Measurements from ENCODE around the gene STXBP5. TPM values are rescaled to one million over a fixed set of nuclear protein-coding genes. Genes with fewer than 3 reads are reported as not detected.
A peak's percentile ranks its signal among the peaks of the same experiment; 100 is the strongest.

STXBP5 gene
- total RNA-seq (28.2 and 30.3 TPM in 2 replicates), polyA plus RNA-seq (10.3 and 11.1 TPM in 2 replicates)

DNA sequence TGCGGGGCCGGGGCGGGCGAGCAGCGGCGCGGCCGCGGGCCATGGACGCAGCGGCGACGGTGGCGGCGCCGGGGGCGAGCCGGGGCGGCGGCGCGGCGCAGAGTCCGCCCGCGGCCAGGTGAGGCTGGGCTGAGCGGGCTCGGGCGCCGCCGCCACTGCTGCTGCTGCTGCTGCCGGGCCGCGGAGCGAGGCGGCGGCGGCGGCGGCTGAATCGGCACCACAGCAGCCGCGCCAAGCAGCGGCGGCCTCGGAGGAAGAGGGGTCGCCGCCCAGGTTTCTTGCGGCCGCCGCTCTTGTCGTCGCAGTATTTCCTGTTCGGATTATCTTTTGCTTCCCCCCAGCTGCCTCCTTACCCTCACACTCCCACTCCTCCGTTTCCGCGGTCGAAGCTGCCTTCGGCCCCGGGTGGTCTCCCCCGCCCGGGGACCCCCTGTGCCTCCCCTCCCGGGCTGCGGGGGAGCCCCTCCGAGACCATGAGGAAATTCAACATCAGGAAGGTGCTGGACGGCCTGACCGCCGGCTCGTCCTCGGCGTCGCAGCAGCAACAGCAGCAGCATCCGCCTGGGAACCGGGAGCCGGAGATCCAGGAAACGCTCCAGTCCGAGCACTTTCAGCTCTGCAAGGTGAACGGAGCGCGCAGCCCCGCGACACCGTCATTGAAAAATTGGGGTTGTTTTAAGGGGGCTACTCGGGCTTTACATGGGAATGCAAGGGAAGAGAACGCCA lies at the start of gene STXBP5:
Gene STXBP5 (plus strand): TSS at position 358 of the 726 bp plus-strand sequence. CDS start 116 bp downstream, at position 474.
- no peaks in the 10 kb centered on the region for H3K27me3 ChIP-seq
- peaks cover 50% of the 10 kb centered on the region for H3K79me2 ChIP-seq
- no peaks in the 10 kb centered on the region for H3K9me2 ChIP-seq (replicated peaks; ENCODE audit: insufficient read depth)
- peaks cover 11% of the 10 kb centered on the region for H4K20me1 ChIP-seq (ENCODE audit: insufficient read depth, poor library complexity, severe bottlenecking)
- peak within 1 kb of the TSS; percentile 98 for H3K27ac ChIP-seq
- H3K36me3 ChIP-seq (replicated peaks; ENCODE audit: insufficient read depth, low read depth) = no peaks in the 10 kb centered on the region
- peak within 1 kb of the TSS; percentile 98 for H2AFZ ChIP-seq
- DNase-seq (ENCODE audit: low spot score) = peak; percentile 73
- peaks cover 20% of the 10 kb centered on the region for H3K4me1 ChIP-seq (ENCODE audit: insufficient read depth)
- peak within 1 kb of the TSS; percentile 97 for H3K4me2 ChIP-seq
- under 1% methylated on average over 32 of the region's 85 CpGs for WGBS (ENCODE audit: low lambda C conversion rate, missing lambda C conversion rate)
- H3K4me3 ChIP-seq = peak within 1 kb of the TSS; percentile 88
- H3K9me3 ChIP-seq (ENCODE audit: low read depth) = no peaks in the 10 kb centered on the region
- TF ChIP-seq, protein P1, sequence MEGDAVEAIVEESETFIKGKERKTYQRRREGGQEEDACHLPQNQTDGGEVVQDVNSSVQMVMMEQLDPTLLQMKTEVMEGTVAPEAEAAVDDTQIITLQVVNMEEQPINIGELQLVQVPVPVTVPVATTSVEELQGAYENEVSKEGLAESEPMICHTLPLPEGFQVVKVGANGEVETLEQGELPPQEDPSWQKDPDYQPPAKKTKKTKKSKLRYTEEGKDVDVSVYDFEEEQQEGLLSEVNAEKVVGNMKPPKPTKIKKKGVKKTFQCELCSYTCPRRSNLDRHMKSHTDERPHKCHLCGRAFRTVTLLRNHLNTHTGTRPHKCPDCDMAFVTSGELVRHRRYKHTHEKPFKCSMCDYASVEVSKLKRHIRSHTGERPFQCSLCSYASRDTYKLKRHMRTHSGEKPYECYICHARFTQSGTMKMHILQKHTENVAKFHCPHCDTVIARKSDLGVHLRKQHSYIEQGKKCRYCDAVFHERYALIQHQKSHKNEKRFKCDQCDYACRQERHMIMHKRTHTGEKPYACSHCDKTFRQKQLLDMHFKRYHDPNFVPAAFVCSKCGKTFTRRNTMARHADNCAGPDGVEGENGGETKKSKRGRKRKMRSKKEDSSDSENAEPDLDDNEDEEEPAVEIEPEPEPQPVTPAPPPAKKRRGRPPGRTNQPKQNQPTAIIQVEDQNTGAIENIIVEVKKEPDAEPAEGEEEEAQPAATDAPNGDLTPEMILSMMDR (IDR thresholded peaks at IDR 0.05; ENCODE audit: poor library complexity) = no peak
- TF ChIP-seq EZH2 (IDR thresholded peaks at IDR 0.05; ENCODE audit: borderline replicate concordance) = no peak
- no peak for TF ChIP-seq EZH2phosphoT487 (IDR thresholded peaks at IDR 0.05; ENCODE audit: low read depth, severe bottlenecking, unreplicated experiment)

DNA sequence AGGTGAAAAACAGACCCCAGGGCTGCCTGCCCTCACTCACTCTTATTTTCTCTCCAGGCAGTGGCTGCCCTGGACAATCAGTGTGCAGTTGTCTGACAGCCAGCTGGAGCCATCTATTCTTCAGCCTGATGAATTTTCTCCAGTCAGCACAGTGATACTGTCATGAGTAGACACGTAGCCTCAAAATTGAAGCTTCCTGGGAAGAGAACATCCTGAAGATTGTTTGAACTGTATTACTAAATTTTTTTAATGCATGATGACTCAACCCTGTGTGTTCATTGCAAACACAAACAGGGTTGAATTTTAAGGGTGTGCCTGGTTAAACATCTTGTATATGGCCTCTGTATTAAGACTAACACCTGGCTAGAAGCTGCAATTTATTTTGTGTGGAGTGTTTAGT lies 49.8 kb upstream of the STXBP5 start:
- DNase-seq (ENCODE audit: low spot score) = peak; percentile 24
- H3K4me2 ChIP-seq = no peak overlapping the region
- no peaks in the 10 kb centered on the region for H4K20me1 ChIP-seq (ENCODE audit: insufficient read depth, poor library complexity, severe bottlenecking)
- WGBS (ENCODE audit: low lambda C conversion rate, missing lambda C conversion rate) = 50% methylated on average over 1 of the region's 1 CpG
- H3K4me1 ChIP-seq (ENCODE audit: insufficient read depth) = peaks cover 12% of the 10 kb centered on the region
- H3K9me2 ChIP-seq (replicated peaks; ENCODE audit: insufficient read depth) = no peaks in the 10 kb centered on the region
- peak overlapping the region; percentile 65 for H3K27ac ChIP-seq
- no peak overlapping the region for H2AFZ ChIP-seq
- H3K9me3 ChIP-seq (ENCODE audit: low read depth) = no peaks in the 10 kb centered on the region
- no peaks in the 10 kb centered on the region for H3K27me3 ChIP-seq
- no peak overlapping the region for H3K4me3 ChIP-seq
- TF ChIP-seq EZH2phosphoT487 (IDR thresholded peaks at IDR 0.05; ENCODE audit: low read depth, severe bottlenecking, unreplicated experiment) (no peak), EZH2 (IDR thresholded peaks at IDR 0.05; ENCODE audit: borderline replicate concordance) (no peak)
- TF ChIP-seq, protein P1 (IDR thresholded peaks at IDR 0.05; ENCODE audit: poor library complexity) = no peak
- H3K36me3 ChIP-seq (replicated peaks; ENCODE audit: insufficient read depth, low read depth) = no peaks in the 10 kb centered on the region
- no peaks in the 10 kb centered on the region for H3K79me2 ChIP-seq

DNA sequence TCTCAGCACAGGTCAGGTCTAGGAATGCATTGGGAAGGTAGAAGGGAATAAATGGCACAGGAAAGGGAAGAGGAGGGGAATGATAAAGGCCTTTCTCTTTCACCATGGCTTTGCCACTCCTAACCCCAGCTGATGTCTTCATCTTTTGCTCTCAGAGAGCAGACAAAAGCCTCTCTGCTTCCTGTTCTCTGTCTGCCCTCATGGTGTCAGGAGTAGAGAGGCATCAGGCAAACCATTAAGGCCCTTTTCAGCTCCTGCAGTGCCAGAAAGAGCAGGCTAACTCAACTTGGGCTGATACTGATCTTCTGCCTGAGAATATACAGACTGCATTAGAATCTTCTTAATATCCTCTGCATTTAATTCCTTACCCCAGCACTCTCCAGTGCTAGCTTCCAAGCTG lies 48.0 kb upstream of the STXBP5 start:
- H3K27me3 ChIP-seq = no peaks in the 10 kb centered on the region
- no peaks in the 10 kb centered on the region for H3K9me3 ChIP-seq (ENCODE audit: low read depth)
- H3K4me2 ChIP-seq = no peak overlapping the region
- no peaks in the 10 kb centered on the region for H4K20me1 ChIP-seq (ENCODE audit: insufficient read depth, poor library complexity, severe bottlenecking)
- peaks cover 9% of the 10 kb centered on the region for H3K4me1 ChIP-seq (ENCODE audit: insufficient read depth)
- no peaks in the 10 kb centered on the region for H3K79me2 ChIP-seq
- DNase-seq (ENCODE audit: low spot score) = no peak
- H3K9me2 ChIP-seq (replicated peaks; ENCODE audit: insufficient read depth) = no peaks in the 10 kb centered on the region
- no peak overlapping the region for H2AFZ ChIP-seq
- no peak overlapping the region for H3K4me3 ChIP-seq
- TF ChIP-seq, protein P1 (IDR thresholded peaks at IDR 0.05; ENCODE audit: poor library complexity) = no peak
- TF ChIP-seq EZH2 (IDR thresholded peaks at IDR 0.05; ENCODE audit: borderline replicate concordance) = no peak
- TF ChIP-seq EZH2phosphoT487 (IDR thresholded peaks at IDR 0.05; ENCODE audit: low read depth, severe bottlenecking, unreplicated experiment) = no peak
- no peak overlapping the region for H3K27ac ChIP-seq
- H3K36me3 ChIP-seq (replicated peaks; ENCODE audit: insufficient read depth, low read depth) = no peaks in the 10 kb centered on the region

All from hepatocyte (in vitro differentiated cells).